HG02973 (cell line): Measurements from ENCODE around the gene ADGRL3.
"Not testable (repeated sequence)": the region's sequence is repeated elsewhere in the genome, so short reads cannot be mapped to it uniquely, and the experiment has no call there.

Source experiments
- ATAC-seq: cut with Tn5 transposase; IDR thresholded peaks from one replicate; pipeline ENCODE4 v1.9.1; 2021; ENCODE audit warnings: moderate library complexity; ENCODE audit not compliant: unreplicated experiment

The ADGRL3 gene

GRCh38 chr4:61771056-61771455 is 570.9 kb downstream of the ADGRL3 start:
- ATAC-seq, result no peak

DNA sequence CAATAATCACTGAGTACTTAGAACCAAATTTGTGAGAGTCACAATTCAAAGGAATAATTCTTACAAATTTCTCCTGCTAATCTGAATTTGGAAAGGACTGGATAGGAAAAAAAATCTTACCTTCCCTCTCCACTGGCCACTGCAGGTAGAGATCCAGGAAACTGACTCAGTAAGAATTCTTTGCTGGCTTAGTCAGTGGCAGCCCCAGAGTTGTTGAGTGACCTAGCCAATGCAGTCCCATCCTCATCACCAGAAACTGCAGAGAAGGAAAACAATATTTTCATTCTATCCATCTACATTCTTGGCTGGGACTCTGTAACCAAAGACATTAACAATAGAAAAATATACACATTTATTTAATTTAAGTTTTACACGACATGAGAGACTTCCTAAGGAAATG is 572.0 kb downstream of the ADGRL3 start:
- no peak for ATAC-seq

DNA sequence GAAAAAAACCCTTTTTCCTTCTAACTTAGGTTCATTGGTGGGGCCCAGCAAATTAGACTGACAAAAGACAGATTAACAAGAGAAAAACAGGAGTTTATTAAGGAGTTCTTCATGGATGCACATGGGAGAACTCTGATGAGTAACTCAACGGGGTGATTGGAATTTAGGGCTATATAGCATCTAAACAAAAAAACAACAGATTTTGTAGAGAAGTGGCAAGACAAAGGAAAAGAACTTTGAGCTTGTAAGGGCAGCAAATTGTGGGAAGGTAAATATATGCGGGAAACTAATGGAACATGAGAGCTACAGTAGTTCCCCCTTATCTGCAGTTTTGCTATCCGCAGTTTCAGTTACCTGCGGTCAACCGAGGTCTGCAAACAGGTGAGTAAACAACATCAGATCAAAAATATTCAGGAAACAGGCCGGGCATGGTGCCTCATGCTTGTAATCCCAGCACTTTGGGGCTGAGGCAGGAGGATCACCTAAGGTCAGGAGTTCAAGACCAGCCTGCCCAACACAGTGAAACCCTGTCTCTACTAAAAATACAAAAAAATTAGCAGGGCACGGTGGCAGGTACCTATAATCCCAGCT is 573.6 kb downstream of the ADGRL3 start:
- ATAC-seq, result no peak

DNA sequence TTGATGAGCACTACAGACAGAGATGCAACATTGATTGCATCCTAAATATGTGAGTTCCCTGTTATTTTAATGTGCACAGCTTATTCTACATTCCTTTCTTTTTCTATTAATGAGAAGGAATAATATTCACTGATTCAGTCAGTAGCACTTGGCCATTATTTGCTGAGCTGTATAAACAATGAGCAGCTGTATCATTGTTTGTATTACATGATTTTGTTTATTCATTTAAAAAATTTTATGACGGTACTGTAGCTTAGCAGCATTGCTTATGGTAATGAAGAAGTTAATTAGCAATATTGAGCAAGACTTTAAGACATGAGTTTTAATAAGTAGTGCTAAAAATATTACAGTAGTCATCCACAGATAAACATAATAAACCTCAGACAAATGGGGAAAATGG is 582.0 kb downstream of the ADGRL3 start:
- ATAC-seq, result no peak

DNA sequence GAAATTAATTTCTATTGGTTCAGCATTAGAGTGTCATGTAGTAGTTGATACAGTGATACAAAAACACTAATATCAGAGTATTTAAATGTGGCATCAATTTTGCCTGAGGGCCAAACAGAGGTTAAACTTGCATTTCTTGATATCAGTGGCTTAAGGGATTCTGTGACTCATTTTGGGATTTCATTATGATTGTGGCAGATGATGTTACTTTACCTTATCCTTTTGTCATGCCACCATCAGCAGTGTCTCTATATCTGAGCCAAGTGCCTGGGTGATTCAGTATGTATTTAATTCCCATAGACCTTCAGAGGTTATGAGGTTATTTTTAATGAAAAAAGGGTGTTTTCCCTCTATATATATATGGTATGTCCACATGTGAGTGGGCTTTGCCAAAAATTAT is 582.9 kb downstream of the ADGRL3 start:
- ATAC-seq, result peak; percentile 81

DNA sequence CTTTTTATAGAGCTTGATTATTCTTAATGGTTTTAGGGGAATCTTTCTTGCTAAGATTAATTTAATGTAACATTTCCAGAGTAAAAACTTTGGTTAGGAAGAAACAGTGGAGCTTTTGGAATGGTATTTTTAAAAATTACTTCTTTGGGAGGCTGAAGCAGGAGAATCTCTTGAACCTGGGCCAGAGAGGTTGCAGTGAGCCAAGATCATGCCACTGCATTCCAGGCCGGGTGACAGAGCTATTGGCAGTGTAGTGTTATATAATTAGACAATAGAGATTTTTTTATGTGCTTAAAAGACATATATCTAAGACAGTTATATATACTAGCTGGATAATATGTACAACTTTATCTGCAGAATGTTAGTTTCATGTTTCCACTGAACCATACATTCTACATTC is 585.6 kb downstream of the ADGRL3 start:
- ATAC-seq, result no peak

- ATAC-seq, result no peak
Measured at GRCh38 chr4:61786211-61786610, 586.1 kb downstream of the ADGRL3 start.

DNA sequence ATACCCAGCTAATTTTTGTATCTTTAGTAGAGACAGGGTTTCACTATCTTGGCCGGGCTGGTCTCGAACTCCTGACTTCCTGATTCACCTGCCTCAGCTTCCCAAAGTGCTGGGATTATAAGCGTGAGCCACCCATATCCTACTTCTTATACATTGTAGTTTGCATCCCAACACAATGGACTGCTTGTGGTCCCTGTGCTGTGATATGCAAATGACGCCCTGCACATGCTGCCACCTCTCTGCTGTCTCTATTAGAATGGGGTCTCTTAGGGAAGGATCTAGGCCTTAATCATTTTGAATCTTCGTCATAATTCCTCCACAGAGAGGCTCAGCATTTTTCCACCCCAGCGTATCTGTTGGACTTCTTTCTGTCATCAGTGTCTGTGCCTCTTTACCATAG is 595.9 kb downstream of the ADGRL3 start:
- no peak for ATAC-seq

- ATAC-seq, result no peak
Measured at GRCh38 chr4:61799794-61800193, 599.7 kb downstream of the ADGRL3 start.

GRCh38 chr4:61805227-61805626 is 605.1 kb downstream of the ADGRL3 start:
- no peak for ATAC-seq

- ATAC-seq, result no peak
Measured at GRCh38 chr4:61805979-61806378, 605.9 kb downstream of the ADGRL3 start.

DNA sequence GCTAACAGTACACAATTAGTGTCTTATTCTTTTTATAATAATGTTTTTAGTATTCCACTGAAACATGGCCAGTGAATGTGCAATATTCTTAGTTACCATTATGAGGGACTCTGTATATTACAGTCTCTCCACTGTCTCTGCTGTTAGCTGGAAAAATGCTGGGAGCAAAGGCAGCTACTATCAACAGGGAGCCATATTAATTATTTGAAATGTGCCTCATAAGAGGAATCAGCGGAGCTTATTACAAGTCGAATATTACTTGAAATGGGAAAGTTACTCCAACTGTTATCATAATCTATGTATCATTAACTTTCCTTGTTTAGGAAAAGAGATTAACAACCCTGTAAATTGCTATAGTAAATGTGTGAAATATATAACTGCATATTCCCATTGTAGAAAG is 612.0 kb downstream of the ADGRL3 start:
- no peak for ATAC-seq

DNA sequence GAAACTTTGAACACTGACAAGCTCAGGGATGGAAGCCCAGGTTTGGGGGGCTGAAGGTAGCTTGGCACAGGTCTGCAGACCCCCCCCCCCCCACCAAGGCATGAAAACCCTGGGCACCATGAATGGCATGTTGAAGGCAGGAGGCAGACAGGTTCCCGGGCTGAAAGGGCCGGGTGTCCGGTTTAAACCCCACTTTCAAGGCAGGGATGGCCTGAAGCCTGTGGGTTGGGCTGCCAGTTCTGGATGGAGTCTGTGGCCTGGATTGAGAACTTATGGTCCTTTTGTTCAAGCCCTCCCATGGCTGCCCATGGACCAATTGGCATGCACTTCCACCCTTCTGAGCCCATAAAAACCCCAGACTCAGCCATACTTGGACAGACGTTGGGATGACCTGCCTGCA is 616.9 kb downstream of the ADGRL3 start:
- no peak for ATAC-seq

DNA sequence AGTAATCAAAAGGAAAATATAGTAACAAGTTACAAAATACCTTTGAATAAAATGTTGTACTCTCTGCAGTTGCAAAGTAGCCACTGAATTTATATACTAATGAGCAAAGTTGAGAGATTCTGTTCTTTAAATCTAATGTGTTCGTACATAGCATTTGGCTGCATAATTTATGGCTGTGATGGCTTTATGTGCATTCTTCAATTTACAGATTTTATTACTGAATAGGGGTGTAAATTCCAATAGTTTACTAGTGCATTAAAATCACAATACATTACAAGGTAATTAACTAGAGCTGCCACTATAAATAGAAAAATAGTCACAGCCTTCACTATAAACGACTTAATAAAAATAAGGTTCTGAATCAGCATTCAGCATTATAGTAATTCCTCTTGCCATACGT is 620.0 kb downstream of the ADGRL3 start:
- no peak for ATAC-seq

- ATAC-seq, result no peak
Measured at GRCh38 chr4:61824454-61824853, 624.3 kb downstream of the ADGRL3 start.

DNA sequence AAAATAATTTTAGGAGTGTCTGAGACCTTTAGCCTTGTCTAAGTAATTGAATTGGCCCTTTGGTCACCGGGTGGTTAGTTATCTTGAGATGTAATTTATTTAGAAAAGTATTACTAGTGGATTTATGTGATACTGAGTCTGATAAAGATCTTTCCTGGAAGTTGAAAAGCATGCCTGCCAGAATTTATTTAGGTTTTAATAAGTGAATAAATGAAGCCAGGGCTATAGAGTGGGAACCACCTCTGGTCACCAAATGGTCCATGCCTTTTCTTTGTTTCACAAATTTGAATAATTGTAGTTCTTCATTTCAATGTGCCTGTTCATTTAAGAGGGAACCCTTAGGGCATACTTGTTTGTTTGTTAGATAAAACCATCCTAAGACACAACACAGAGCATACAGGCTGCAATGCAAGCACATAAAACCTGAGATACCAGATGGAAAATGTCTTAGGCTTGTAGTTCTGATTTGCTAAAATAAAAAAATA is 627.8 kb downstream of the ADGRL3 start:
- no peak for ATAC-seq

DNA sequence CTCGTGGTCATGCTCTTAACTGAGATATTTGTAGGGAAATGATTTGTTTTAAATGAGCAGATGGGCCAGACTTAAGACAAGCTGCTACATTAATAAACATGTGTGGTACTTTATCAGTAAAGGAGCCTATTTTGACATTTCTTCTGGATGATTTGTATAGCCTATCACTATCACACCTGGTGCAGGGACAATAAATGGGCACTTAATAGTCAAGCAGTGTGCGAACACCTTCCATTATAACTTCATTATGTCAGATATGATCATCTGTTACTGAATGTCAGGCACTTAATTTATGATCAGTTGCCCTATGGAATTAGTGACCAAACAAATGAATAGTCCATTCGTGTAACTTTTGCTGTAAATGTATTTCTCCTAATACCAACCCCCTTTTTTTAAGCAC is 628.8 kb downstream of the ADGRL3 start:
- no peak for ATAC-seq

DNA sequence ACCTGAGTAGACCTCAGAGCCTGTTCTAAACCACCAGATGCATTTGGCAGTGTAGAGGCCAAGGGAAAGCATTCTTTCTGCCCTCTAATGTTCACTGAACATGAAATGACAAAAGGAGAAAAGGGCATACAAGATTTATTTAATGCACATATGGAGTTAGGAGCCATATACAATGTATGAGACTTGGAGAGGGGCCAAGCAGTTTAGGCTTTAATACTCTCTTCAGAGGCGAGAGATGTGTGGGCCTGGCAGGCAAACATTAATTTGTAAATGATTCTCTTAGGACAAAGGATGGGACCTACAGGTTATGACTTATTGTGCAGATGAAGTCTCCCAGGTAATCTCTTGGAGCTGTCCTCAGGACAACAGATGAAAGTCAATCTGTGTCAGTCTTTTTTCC is 631.9 kb downstream of the ADGRL3 start:
- ATAC-seq, result no peak

DNA sequence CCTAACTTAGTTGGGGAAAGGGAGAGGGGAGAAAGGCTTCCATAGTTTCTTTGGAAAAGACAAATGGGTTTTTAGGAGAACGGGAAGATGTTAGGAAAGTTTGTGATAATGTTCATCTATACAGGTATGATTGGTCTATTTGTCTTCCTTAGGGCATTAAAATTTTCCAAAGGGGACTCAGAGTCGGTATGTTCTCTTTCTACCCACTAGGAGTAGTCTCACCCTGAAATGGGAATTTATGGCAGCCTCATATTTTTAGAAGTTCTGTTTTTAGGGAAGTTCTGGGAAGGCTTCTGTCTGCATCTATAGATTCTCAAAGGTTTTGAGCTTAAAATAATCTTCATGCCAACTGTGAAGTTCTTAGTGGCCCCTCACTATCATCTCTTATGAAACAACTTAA is 637.3 kb downstream of the ADGRL3 start:
- ATAC-seq, result no peak

DNA sequence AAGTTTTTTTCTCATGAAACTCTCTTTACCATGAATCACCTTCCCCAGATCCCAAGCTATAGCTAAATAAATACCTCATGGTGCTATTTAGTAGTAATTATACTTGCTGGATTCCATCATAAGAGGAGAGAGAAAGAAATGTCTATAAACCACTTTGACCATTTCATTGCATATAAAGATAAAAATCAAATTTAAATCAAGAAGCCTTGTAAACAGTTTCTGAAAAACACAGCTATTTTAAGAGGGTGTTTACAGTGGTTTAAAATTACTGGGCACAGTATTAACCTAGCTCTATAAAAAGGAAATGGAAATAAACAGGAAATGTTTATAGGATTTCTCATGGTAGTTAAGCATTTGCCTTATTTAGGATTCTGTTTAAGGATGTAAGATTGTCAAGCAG is 637.9 kb downstream of the ADGRL3 start:
- no peak for ATAC-seq

- ATAC-seq, result no peak
Measured at GRCh38 chr4:61841714-61842113, 641.6 kb downstream of the ADGRL3 start.

DNA sequence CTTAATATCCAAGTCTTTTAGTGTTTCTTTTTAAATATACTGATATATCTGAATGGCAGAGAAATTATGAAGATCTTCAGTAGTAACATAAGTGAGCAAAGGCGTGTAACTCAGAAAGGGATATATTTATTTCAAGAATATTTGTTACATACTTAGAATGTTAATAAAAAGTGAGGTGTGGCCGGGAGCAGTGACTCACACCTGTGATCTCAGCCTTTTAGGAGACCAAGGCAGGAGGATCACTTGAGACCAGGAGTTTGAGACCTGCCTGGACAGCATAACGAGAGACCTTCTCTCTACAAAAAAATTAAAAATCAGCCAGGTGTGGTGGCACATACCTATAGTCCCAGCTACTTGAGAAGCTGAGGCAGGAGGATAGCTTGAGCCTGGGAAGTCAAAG is 651.0 kb downstream of the ADGRL3 start:
- ATAC-seq, result no peak

DNA sequence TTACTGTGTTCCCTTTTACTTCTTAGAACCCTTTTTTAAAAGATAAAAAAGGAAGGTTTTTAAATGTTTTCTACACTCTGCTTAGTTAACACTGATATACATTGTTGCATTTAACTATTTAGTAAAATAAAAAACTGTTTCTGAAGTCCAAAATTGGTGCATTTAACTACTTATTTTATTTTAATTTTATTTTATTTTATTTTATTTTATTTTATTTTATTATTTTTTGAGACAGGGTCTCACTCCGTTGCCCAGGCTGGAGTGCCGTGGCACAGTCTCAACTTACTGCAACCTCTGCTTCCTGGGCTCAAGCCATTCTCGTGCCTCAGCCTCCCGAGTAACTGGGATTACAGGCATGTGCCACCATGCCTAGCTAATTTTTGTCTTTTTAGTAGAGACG is 652.0 kb downstream of the ADGRL3 start:
- ATAC-seq, result not testable (repeated sequence)
